ENCODE data around the gene NCKAP5.

DNA sequence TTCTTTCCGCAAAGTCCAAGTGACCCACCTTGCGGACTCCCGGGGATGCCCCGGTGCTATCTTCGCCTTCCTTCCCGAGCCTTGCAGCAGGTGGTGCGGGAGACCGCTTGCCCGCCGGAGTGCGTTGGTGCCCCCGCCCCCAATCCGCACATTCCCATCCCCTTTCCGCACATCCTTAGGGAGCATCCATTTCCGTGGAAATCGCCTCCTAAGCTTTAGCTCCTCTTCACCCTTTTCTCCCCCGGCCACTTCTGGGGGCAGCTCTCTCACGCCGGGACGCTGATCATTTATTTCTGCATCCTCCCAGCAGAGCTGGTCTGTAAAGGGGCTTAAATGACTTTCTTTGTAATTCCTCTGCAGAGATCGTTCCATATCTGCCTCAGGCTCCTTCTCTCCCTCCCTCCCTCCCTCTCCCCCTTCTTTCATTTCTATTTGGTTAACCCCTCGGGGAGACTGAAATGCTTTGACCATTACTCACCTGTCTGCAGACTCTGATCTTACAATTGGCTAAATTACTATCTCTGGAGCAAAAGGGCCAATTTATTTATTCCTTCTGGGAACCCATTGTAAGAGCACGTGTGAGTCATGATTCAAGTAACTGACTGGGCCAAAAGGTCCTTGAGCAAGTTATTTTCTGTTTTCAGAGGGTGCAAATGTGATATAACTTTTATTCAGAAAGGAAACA, 897.0 kb downstream of the NCKAP5 start:
- TF ChIP-seq POLR2A (IDR thresholded peaks at IDR 0.05; ENCODE audit: low read length) (no peak), TP53 (CRISPR knock-in tag; IDR thresholded peaks at IDR 0.05) (no peak)
- TF ChIP-seq, protein P1, sequence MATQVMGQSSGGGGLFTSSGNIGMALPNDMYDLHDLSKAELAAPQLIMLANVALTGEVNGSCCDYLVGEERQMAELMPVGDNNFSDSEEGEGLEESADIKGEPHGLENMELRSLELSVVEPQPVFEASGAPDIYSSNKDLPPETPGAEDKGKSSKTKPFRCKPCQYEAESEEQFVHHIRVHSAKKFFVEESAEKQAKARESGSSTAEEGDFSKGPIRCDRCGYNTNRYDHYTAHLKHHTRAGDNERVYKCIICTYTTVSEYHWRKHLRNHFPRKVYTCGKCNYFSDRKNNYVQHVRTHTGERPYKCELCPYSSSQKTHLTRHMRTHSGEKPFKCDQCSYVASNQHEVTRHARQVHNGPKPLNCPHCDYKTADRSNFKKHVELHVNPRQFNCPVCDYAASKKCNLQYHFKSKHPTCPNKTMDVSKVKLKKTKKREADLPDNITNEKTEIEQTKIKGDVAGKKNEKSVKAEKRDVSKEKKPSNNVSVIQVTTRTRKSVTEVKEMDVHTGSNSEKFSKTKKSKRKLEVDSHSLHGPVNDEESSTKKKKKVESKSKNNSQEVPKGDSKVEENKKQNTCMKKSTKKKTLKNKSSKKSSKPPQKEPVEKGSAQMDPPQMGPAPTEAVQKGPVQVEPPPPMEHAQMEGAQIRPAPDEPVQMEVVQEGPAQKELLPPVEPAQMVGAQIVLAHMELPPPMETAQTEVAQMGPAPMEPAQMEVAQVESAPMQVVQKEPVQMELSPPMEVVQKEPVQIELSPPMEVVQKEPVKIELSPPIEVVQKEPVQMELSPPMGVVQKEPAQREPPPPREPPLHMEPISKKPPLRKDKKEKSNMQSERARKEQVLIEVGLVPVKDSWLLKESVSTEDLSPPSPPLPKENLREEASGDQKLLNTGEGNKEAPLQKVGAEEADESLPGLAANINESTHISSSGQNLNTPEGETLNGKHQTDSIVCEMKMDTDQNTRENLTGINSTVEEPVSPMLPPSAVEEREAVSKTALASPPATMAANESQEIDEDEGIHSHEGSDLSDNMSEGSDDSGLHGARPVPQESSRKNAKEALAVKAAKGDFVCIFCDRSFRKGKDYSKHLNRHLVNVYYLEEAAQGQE (IDR thresholded peaks at IDR 0.05), result no peak
- TF ChIP-seq, protein P2, sequence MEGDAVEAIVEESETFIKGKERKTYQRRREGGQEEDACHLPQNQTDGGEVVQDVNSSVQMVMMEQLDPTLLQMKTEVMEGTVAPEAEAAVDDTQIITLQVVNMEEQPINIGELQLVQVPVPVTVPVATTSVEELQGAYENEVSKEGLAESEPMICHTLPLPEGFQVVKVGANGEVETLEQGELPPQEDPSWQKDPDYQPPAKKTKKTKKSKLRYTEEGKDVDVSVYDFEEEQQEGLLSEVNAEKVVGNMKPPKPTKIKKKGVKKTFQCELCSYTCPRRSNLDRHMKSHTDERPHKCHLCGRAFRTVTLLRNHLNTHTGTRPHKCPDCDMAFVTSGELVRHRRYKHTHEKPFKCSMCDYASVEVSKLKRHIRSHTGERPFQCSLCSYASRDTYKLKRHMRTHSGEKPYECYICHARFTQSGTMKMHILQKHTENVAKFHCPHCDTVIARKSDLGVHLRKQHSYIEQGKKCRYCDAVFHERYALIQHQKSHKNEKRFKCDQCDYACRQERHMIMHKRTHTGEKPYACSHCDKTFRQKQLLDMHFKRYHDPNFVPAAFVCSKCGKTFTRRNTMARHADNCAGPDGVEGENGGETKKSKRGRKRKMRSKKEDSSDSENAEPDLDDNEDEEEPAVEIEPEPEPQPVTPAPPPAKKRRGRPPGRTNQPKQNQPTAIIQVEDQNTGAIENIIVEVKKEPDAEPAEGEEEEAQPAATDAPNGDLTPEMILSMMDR (IDR thresholded peaks at IDR 0.05), result no peak

Measured in A549 (cell line).